NOMO-1 treated with DMSO at 0.1 percent for 48 hours (cell line): Measurements from ENCODE around the gene TAMALIN.

Source experiments
- DNase-seq: peaks from one replicate; lab custom pipeline; 2025; ENCODE audit not compliant: unreplicated experiment; lab: John Stamatoyannopoulos, UW

Gene TAMALIN

GRCh38 chr12:51980809-51981127, 26.0 kb upstream of the TAMALIN start:
- no peak for DNase-seq

GRCh38 chr12:51984657-51985056, 22.1 kb upstream of the TAMALIN start:
- no peak for DNase-seq

- no peak for DNase-seq
Measured at GRCh38 chr12:51985154-51985835, 21.5 kb upstream of the TAMALIN start.

GRCh38 chr12:51986834-51987233, 19.9 kb upstream of the TAMALIN start:
- no peak for DNase-seq

GRCh38 chr12:51992246-51992645, 14.5 kb upstream of the TAMALIN start:
- DNase-seq = no peak

- DNase-seq = no peak
Measured at GRCh38 chr12:51994539-51994820, 12.3 kb upstream of the TAMALIN start.

GRCh38 chr12:51994959-51995358, 11.8 kb upstream of the TAMALIN start:
- no peak for DNase-seq

- no peak for DNase-seq
Measured at GRCh38 chr12:51997136-51997535, 9.6 kb upstream of the TAMALIN start.

GRCh38 chr12:52003016-52003550, 3.7 kb upstream of the TAMALIN start:
- no peak for DNase-seq

- DNase-seq = no peak
Measured at GRCh38 chr12:52003591-52003990, 3.2 kb upstream of the TAMALIN start.

GRCh38 chr12:52004042-52004648, 2.6 kb upstream of the TAMALIN start:
- no peak for DNase-seq

- DNase-seq = no peak
Measured at GRCh38 chr12:52005218-52005902, 1.4 kb upstream of the TAMALIN start.

GRCh38 chr12:52005903-52006703, 643 bp upstream of the TAMALIN start:
- DNase-seq = peak; percentile 91

- DNase-seq = no peak
Measured at GRCh38 chr12:52007158-52007921, 594 bp downstream of the TAMALIN start.

GRCh38 chr12:52007982-52008510, 1.3 kb downstream of the TAMALIN start:
- DNase-seq = no peak

GRCh38 chr12:52009081-52009751, 2.5 kb downstream of the TAMALIN start:
- DNase-seq = no peak

- no peak for DNase-seq
Measured at GRCh38 chr12:52010152-52010622, 3.4 kb downstream of the TAMALIN start.

- no peak for DNase-seq
Measured at GRCh38 chr12:52010692-52011601, 4.2 kb downstream of the TAMALIN start.
